K562 (cell line): ENCODE results near the gene PBX1.

ENCODE experiments used
- CTCF ChIP-seq, 3 experiments: IDR thresholded peaks in 2 of 3; conservative IDR thresholded peaks in 1 of 3; 2 replicates each; pipeline ENCODE4 v1.5.1; 2011 to 2012; ENCODE audit warnings: low read length in 3 of 3, mild to moderate bottlenecking in 3 of 3, control low read depth in 2 of 3, improper control_type of control experiment in 1 of 3, inconsistent platforms in 1 of 3, low read depth in 1 of 3, mixed read lengths in 1 of 3, moderate library complexity in 1 of 3; ENCODE audit not compliant: insufficient read depth in 2 of 3
- EZH2 ChIP-seq: IDR thresholded peaks from 2 replicates; pipeline ENCODE4 v1.6.1; 2012; ENCODE audit warnings: low read depth, mild to moderate bottlenecking, inconsistent platforms, low read length, borderline replicate concordance
- NRF1 ChIP-seq, 2 experiments: fragments of 450-650 bp; IDR thresholded peaks in 1 of 2; conservative IDR thresholded peaks in 1 of 2; 2 replicates each; pipeline ENCODE4 v1.6.1; 2014; ENCODE audit warnings: mild to moderate bottlenecking in 2 of 2
- POLR2A ChIP-seq: fragments of 450-650 bp; conservative IDR thresholded peaks from 2 replicates; pipeline ENCODE4 v1.6.1; 2016
- TFE3 ChIP-seq: fragments of 450-650 bp; formaldehyde crosslinking; IDR thresholded peaks from 2 replicates; pipeline ENCODE4 v1.4.0; 2020; ENCODE audit warnings: mild to moderate bottlenecking, mixed read lengths

GRCh38 chr1:164561472-164561871, 2.5 kb downstream of the PBX1 start:
- TF ChIP-seq NRF1 (conservative IDR thresholded peaks at IDR 0.05 in 1 of 2, IDR thresholded peaks at IDR 0.05 in 1 of 2) (no peak), EZH2 (no peak), CTCF (IDR thresholded peaks at IDR 0.05 in 2 of 3, conservative IDR thresholded peaks at IDR 0.05 in 1 of 3; ENCODE audit: insufficient read depth in 2 of 3, low read depth in 1 of 3, low read length in 3 of 3) (no peak), POLR2A (no peak), TFE3 (CRISPR knock-in tag) (no peak)
